ENCODE data around the gene TMEM131.

Gene TMEM131

GRCh38 chr2:97755491-97755890 lies 240.3 kb downstream of the TMEM131 start:
- DNase-seq, result no peak

DNA sequence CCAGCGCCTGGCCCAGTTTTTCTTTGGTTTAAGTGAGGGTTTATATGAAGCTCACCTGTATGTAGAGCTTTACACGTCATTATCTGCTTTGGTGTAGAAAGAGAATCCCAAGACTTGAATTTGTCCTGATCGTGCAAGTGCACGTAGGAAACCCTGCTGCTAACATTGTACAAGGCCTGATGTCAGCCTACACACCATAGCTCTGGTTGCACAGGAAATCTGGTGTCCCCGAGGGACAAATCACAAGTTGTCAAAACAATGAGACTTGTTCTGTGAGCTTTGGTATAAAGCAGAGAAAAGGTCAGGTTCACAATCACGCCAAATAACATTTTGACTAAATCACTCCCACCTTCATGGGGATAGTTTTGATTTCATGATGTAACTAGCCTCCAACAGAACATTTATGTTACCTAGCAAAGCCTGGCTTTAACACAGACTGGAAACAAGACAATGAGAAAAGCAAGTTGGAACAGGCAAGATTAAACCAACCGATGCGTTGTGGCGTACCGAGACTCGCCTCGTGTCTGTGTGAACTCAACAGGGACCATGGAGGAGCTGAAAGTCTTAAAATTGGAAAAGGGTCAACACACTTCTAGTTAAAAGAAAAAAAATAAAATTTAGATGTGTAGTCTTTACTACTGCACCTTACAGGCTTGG lies 240.9 kb downstream of the TMEM131 start:
- no peak for DNase-seq

GRCh38 chr2:97752342-97753334 lies 243.1 kb downstream of the TMEM131 start:
- DNase-seq, result no peak

GRCh38 chr2:97751752-97752151 lies 244.0 kb downstream of the TMEM131 start:
- DNase-seq, result no peak

- DNase-seq, result no peak
Measured at GRCh38 chr2:97750017-97750416, 245.7 kb downstream of the TMEM131 start.

GRCh38 chr2:97749581-97749980 lies 246.2 kb downstream of the TMEM131 start:
- no peak for DNase-seq

GRCh38 chr2:97747716-97748115 lies 248.0 kb downstream of the TMEM131 start:
- DNase-seq, result no peak

DNA sequence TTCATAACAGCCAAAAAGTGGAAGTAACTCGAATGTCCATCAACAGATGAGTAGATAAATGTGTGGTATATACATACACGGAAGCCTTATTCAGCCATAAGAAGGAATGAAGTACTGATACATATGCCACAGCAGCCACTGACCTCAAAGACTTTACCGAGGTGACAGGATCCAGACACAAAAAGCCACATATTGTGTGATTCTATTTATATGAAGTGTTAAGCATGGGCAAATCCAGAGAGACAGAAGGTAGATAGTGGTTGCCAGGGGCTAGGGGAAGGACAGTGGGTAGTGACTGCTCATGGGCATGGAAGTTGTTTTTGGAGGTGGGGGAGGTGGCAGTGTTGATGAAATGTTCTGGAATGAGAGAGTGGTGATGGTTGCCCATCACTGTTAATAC lies 248.5 kb downstream of the TMEM131 start:
- DNase-seq, result no peak

DNA sequence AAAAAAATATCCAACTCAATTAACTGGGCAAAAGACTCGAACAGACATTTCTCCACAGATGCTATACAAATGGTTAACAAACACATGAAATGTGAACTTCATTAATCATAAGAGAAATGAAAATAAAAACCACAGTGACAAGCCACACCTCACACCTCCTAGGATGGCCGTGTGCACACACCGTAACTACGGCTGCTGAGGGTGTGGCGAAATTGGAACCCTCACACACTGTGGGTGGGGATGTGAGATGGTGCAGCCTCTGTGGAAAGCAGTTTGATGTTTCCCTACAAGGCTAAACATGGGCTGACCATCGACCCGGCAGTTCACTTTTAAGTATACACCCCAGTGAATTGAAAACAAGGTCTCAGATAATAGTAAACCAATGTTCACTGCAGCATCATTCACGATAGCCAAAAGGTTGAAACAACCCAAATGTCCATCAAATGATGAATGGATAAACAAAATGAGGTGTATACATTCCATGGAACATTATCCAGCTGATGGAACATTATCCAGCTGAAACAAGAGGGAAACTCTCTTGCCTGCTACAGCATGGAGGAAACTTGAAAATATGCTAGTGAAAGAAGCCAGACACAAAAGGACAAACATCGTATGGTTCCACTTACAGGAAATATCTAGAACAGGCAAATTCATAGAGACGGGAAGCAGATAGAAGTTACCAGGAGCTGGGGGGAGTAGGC lies 250.1 kb downstream of the TMEM131 start:
- no peak for DNase-seq

DNA sequence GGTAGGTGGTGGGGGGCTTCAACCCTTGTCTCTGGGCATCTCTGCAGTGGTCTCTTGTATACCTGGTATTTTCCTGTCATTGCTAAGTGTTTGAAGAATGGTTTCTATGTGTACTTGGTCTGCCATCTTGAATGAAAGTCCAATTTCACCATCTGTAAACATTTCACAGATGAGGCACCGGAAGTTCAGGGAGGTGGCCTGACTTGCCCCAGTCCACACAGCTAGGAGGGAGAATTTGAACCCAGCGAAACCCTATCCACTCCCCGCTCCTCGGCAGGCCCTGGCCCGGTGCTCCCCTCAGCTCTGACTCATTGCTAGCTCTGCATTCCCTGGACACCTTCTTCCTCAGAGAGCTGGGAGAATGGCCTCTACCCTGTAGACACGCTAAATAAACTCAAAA lies 251.8 kb downstream of the TMEM131 start:
- DNase-seq, result no peak

DNA sequence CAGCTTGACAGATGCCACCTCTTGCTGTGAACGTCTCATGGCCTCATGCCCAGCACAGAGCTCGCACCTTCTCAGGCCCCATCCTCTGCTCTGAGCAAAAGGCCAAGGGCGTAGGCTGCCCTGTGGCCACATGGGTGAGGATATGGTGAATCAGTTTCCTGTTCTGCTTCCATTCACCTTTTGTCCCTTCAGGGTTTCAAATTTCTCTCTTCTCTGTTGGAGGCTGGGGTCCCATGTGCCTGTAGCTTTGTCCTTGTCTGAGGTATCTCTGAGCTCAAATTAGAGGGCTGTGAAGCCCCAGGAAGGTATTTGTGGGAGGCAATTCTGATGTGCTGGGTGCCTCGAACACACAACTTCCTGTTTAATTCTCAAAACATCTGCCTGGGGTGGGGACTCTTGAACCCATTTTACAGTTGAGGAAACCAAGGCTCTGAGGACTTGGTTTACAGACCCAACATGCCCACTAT lies 253.3 kb downstream of the TMEM131 start:
- DNase-seq, result no peak

GRCh38 chr2:97741686-97742085 lies 254.1 kb downstream of the TMEM131 start:
- no peak for DNase-seq

GRCh38 chr2:97741251-97741650 lies 254.5 kb downstream of the TMEM131 start:
- no peak for DNase-seq

DNA sequence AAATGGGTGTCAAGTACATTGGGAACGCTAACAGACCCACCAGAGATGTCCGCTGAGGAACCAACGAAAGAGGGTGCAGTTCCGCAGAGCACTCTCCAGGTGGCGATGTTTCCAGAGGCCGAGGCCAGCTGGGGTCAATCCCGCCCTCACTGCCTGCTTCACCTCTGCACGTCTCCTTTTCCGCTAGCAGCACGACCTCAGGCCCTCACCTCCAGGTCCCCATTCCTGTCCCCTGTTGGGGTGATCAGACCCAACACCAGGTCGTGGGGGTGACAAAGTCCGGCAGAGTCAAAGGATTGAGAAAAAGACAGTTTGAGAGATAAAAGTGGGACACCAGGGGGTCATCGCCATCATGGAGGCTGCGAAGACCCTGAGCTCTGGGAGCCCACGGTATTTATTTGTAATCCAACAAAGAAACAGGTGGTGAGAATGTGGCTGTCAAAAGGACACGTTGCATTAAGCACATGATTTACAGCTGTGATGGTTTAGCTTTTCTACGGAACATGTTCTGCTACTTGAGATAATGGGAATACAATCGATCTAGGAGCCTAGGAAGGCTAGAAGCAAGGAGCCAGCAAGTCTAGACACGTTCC lies 255.1 kb downstream of the TMEM131 start:
- peak; percentile 25 for DNase-seq

DNA sequence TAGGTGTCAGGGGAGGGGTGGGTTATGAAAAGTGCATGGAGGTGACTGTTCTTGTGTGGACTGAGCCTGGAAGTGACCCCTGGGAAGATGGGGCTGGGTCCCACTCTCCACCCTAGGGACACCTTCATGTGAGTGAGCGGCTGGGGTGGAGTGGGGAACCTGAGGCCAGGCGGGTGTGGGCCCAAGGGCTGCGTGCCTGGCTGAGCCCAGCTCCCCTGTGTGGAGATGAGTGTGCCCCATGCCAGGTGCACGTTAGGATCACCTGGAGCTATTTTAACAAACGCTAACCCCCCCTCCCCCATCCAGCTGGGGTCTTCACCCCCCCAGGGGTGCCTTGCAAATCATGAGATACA lies 255.9 kb downstream of the TMEM131 start:
- DNase-seq, result no peak

DNA sequence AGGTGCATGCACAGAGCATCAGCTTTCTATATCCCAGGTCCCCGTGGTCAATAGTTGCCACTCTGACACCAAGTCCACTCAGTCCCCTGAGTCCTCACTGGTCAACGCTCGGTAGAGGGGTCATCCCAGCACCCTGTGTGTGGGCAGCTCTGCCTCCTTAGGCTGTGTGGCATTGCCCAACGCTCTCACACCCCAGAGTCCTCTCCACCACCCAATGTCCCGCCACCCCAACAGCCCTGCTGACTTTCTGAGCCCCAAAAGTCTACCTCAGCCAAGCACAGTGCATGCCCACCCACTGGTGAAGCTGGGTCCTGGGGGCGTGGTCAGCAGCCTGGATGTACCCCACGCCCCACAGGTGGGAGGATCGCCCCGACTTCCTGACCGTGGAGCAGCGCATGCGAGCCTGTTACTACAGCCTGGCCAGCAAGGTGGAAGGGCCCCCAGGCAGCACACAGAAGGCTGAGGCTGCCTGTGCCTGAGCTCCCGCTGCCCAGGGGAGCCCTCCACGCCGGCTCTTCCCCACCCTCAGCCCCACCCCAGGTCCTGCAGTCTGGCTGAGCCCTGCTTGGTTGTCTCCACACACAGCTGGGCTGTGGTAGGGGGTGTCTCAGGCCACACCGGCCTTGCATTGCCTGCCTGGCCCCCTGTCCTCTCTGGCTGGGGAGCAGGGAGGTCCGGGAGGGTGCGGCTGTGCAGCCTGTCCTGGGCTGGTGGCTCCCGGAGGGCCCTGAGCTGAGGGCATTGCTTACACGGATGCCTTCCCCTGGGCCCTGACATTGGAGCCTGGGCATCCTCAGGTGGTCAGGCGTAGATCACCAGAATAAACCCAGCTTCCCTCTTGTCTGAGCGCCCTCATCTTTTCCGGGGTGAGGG lies 256.5 kb downstream of the TMEM131 start:
- no peak for DNase-seq

GRCh38 chr2:97738179-97739019 lies 257.3 kb downstream of the TMEM131 start:
- DNase-seq, result no peak

DNA sequence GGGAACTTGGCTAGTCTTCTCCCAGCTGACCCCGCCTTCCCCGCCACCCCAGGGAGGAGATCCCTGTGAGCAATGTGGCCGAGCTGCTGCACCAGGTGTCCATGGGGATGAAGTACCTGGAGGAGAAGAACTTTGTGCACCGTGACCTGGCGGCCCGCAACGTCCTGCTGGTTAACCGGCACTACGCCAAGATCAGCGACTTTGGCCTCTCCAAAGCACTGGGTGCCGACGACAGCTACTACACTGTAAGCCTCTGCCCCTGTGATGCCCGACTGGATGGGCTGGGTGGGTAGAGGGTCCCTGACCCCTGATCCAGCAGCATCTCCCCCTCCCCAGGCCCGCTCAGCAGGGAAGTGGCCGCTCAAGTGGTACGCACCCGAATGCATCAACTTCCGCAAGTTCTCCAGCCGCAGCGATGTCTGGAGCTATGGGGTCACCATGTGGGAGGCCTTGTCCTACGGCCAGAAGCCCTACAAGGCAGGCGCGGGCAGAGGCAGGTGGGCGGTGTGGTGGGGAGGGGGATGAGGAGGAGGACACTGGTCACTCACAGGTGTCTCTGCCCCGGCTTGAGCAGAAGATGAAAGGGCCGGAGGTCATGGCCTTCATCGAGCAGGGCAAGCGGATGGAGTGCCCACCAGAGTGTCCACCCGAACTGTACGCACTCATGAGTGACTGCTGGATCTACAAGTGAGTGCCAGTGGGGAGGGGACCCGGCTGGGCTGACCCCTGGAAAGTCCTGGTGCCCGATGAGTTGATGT lies 258.1 kb downstream of the TMEM131 start:
- no peak for DNase-seq

DNA sequence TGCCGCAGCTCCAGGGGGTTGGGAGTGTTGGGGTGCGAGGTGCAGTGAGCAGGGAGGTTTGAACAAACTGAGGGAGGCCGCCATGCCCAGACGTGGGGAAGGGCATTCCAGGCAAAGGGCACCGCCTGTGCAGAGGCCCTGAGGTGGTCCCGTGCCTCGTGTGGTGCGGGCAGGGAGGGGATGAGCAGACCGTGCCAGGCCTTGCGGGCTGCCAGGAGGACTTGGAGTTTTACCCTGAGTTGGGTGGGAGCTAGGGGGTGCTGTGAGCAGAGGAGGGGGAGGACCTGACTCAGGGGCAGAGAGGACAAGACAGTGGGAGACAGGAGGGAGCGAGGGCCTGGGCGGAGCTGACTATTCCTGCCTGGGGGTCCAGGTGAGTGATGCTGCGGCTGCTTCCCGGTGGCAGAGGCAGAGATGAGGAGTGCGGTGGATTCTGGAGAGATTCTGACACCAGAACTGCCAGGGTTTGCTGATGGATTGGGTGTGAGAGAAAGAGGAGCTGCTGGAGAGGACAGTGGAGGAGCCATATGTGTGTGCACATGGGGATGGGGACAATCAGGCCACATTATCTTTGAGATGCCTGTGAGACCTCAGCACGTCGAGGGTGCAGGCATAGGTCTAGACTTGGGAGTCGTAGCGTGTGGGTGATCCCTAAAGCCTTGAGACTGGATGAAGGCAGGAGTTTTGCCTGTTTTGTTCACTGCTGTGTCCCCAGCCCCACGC lies 259.0 kb downstream of the TMEM131 start:
- DNase-seq, result no peak

- DNase-seq, result no peak
Measured at GRCh38 chr2:97736185-97736584, 259.6 kb downstream of the TMEM131 start.

Measured in NCI-H1092 (cell line).